Smooth muscle cell (in vitro differentiated cells): ENCODE data around the gene HDAC4. TPM values are rescaled to one million over a fixed set of nuclear protein-coding genes. Genes with fewer than 3 reads are reported as not detected.

Experiments
- DNase-seq: peaks from one replicate; lab custom pipeline; 2025; ENCODE audit not compliant: unreplicated experiment; lab: John Stamatoyannopoulos, UW
- H2AFZ ChIP-seq: fragments of 200-600 bp; sonication (generic); 2 replicates; pipeline ENCODE4 v1.6.0; 2016; ENCODE audit warnings: antibody characterized with exemption, low read depth, mild to moderate bottlenecking
- H3F3A ChIP-seq: fragments of 200-600 bp; sonication (generic); 2 replicates; pipeline ENCODE4 v1.6.0; 2017; ENCODE audit warnings: antibody characterized with exemption, low read depth
- H3K27ac ChIP-seq: fragments of 200-600 bp; sonication (generic); 2 replicates; pipeline ENCODE4 v1.5.1; 2016; ENCODE audit warnings: low read depth, mild to moderate bottlenecking
- H3K27me3 ChIP-seq: fragments of 200-600 bp; sonication (generic); 2 replicates; pipeline ENCODE4 v1.6.1; 2016; ENCODE audit warnings: low read depth, mild to moderate bottlenecking
- H3K36me3 ChIP-seq: fragments of 200-600 bp; sonication (generic); 2 replicates; pipeline ENCODE4 v1.5.1; 2016; ENCODE audit warnings: low read depth
- H3K4me1 ChIP-seq: fragments of 200-600 bp; sonication (generic); 2 replicates; pipeline ENCODE4 v1.5.1; 2016; ENCODE audit warnings: low read depth
- H3K4me2 ChIP-seq: fragments of 200-600 bp; sonication (generic); 2 replicates; pipeline ENCODE4 v1.6.0; 2016; ENCODE audit warnings: mild to moderate bottlenecking
- H3K4me3 ChIP-seq: fragments of 200-600 bp; sonication (generic); 2 replicates; pipeline ENCODE4 v1.5.1; 2016; ENCODE audit warnings: mild to moderate bottlenecking
- H3K79me2 ChIP-seq: fragments of 200-600 bp; sonication (generic); 2 replicates; pipeline ENCODE4 v1.6.0; 2016; ENCODE audit warnings: low read depth, mild to moderate bottlenecking
- H3K9ac ChIP-seq: fragments of 200-600 bp; sonication (generic); 2 replicates; pipeline ENCODE4 v1.6.0; 2016; ENCODE audit warnings: low read depth
- H3K9me3 ChIP-seq: fragments of 200-600 bp; sonication (generic); replicated peaks from 2 replicates; pipeline ENCODE4 v1.5.1; 2016; ENCODE audit warnings: low read depth
- H4K20me1 ChIP-seq: fragments of 200-600 bp; sonication (generic); 2 replicates; pipeline ENCODE4 v1.6.0; 2016; ENCODE audit warnings: low read depth
- CTCF ChIP-seq: fragments of 200-600 bp; sonication (generic); IDR thresholded peaks from 2 replicates; pipeline ENCODE4 v1.5.1; 2017; ENCODE audit warnings: borderline replicate concordance, mild to moderate bottlenecking, antibody characterized with exemption; ENCODE audit not compliant: insufficient read depth, poor library complexity, severe bottlenecking
- WGBS: methylation state at CpG from one replicate; pipeline ENCODE4 v1.1.7; 2016; ENCODE audit warnings: low lambda C conversion rate; 5-methylcytosine and 5-hydroxymethylcytosine counted together
- polyA plus RNA-seq: library from polyadenylated mRNA; unstranded; fragments of >200 nt; fragmentation: Nextera tagmentation; extraction: Ambion mirVana; gene quantifications from 2 replicates; pipeline ENCODE4 v1.2.1, GENCODE V29; 2016
- total RNA-seq: library from RNA; depleted of rRNA; stranded (reverse); fragments of >200 nt; gene quantifications from 2 replicates; pipeline ENCODE4 v1.2.3, GENCODE V29; 2014

Gene HDAC4
- total and polyA plus RNA-seq, 2 experiments from 2014 or later, result 6.2 to 35.7 TPM

GRCh38 chr2:239125726-239126675, 274.8 kb downstream of the HDAC4 start:
- H3K27me3 ChIP-seq, result no peaks in the 10 kb centered on the region
- no peaks in the 10 kb centered on the region for H3K9me3 ChIP-seq
- no peaks in the 10 kb centered on the region for H3K79me2 ChIP-seq
- no peak overlapping the region for H3K4me2 ChIP-seq
- no peak for DNase-seq
- H4K20me1 ChIP-seq, result no peaks in the 10 kb centered on the region
- 94% methylated on average over 27 of the region's 27 CpGs for WGBS
- H2AFZ ChIP-seq, result no peak overlapping the region
- H3K36me3 ChIP-seq, result no peaks in the 10 kb centered on the region
- H3K9ac ChIP-seq, result no peak overlapping the region
- H3K4me1 ChIP-seq, result no peaks in the 10 kb centered on the region
- TF ChIP-seq CTCF, result no peak
- H3K4me3 ChIP-seq, result no peak overlapping the region
- H3K27ac ChIP-seq, result no peak overlapping the region
- H3F3A ChIP-seq, result no peaks in the 10 kb centered on the region

GRCh38 chr2:239124152-239124899, 276.5 kb downstream of the HDAC4 start:
- Histone ChIP-seq H2AFZ (no peak overlapping the region), H4K20me1 (no peaks in the 10 kb centered on the region), H3K9ac (no peak overlapping the region), H3K27ac (no peak overlapping the region), H3K9me3 (no peaks in the 10 kb centered on the region), H3K4me1 (no peaks in the 10 kb centered on the region), H3K4me2 (no peak overlapping the region), H3F3A (no peaks in the 10 kb centered on the region), H3K4me3 (no peak overlapping the region), H3K79me2 (no peaks in the 10 kb centered on the region), H3K36me3 (no peaks in the 10 kb centered on the region), H3K27me3 (no peaks in the 10 kb centered on the region)
- 94% methylated on average over 48 of the region's 48 CpGs for WGBS
- no peak for DNase-seq
- no peak for TF ChIP-seq CTCF

- H2AFZ ChIP-seq, result no peak overlapping the region
- 93% methylated on average over 20 of the region's 20 CpGs for WGBS
- no peaks in the 10 kb centered on the region for H3K36me3 ChIP-seq
- no peaks in the 10 kb centered on the region for H3F3A ChIP-seq
- H3K9me3 ChIP-seq, result no peaks in the 10 kb centered on the region
- no peak overlapping the region for H3K4me3 ChIP-seq
- no peaks in the 10 kb centered on the region for H3K4me1 ChIP-seq
- no peaks in the 10 kb centered on the region for H3K79me2 ChIP-seq
- no peak overlapping the region for H3K27ac ChIP-seq
- H3K9ac ChIP-seq, result no peak overlapping the region
- H3K27me3 ChIP-seq, result no peaks in the 10 kb centered on the region
- no peaks in the 10 kb centered on the region for H4K20me1 ChIP-seq
- TF ChIP-seq CTCF, result no peak
- no peak for DNase-seq
- H3K4me2 ChIP-seq, result no peak overlapping the region
Observed at GRCh38 chr2:239122421-239123110, 278.3 kb downstream of the HDAC4 start.
